Mesendoderm (in vitro differentiated cells): Measurements from ENCODE around the gene GTF2A2.

Experiments used
- DNase-seq: peaks from one replicate; pipeline ENCODE4 v3.0.0; 2013
- H2AK5ac ChIP-seq: 2 replicates; pipeline ENCODE4 v1.6.1; 2013; ENCODE audit warnings: low read length, inconsistent platforms
- H2BK120ac ChIP-seq: 2 replicates; pipeline ENCODE4 v1.6.1; 2013; ENCODE audit warnings: low read depth, mild to moderate bottlenecking, low read length, moderate library complexity, mixed read lengths
- H2BK15ac ChIP-seq: replicated peaks from 2 replicates; pipeline ENCODE4 v1.6.1; 2013; ENCODE audit warnings: low read depth, mild to moderate bottlenecking, moderate library complexity
- H2BK5ac ChIP-seq: 2 replicates; pipeline ENCODE4 v1.6.1; 2013; ENCODE audit warnings: low read length, inconsistent platforms
- H3K18ac ChIP-seq: 2 replicates; pipeline ENCODE4 v1.6.1; 2013; ENCODE audit warnings: mild to moderate bottlenecking, low read length, mixed read lengths
- H3K23ac ChIP-seq: one replicate; pipeline ENCODE4 v1.6.1; 2013; ENCODE audit warnings: low read length
- H3K27ac ChIP-seq: 2 replicates; pipeline ENCODE4 v1.5.1; 2013; ENCODE audit warnings: low read depth, mild to moderate bottlenecking, inconsistent platforms, low read length, moderate library complexity
- H3K27me3 ChIP-seq: 2 replicates; pipeline ENCODE4 v1.6.1; 2013; ENCODE audit warnings: low read length, control low read depth, mild to moderate bottlenecking, inconsistent platforms; ENCODE audit not compliant: insufficient read depth, poor library complexity
- H3K36me3 ChIP-seq: 2 replicates; pipeline ENCODE4 v1.6.1; 2013; ENCODE audit warnings: low read length, inconsistent platforms; ENCODE audit not compliant: control insufficient read depth, insufficient read depth
- H3K4ac ChIP-seq: one replicate; pipeline ENCODE4 v1.6.1; 2013; ENCODE audit warnings: low read depth, mild to moderate bottlenecking, low read length, moderate library complexity
- H3K4me1 ChIP-seq: 2 replicates; pipeline ENCODE4 v1.6.1; 2013; ENCODE audit warnings: low read depth, low read length, inconsistent platforms; ENCODE audit not compliant: control insufficient read depth
- H3K4me2 ChIP-seq: 2 replicates; pipeline ENCODE4 v1.6.1; 2013; ENCODE audit warnings: low read length
- H3K4me3 ChIP-seq: 2 replicates; pipeline ENCODE4 v1.5.1; 2013; ENCODE audit warnings: mild to moderate bottlenecking, low read length
- H3K56ac ChIP-seq: one replicate; pipeline ENCODE4 v1.6.1; 2013; ENCODE audit warnings: low read length
- H3K79me1 ChIP-seq: 2 replicates; pipeline ENCODE4 v1.6.1; 2013; ENCODE audit warnings: low read length, inconsistent platforms
- H3K79me2 ChIP-seq: 2 replicates; pipeline ENCODE4 v1.6.1; 2013; ENCODE audit warnings: mild to moderate bottlenecking, low read length; ENCODE audit not compliant: control insufficient read depth, insufficient read depth
- H3K9ac ChIP-seq: 2 replicates; pipeline ENCODE4 v1.6.1; 2013; ENCODE audit warnings: low read length, inconsistent platforms
- H4K5ac ChIP-seq: one replicate; pipeline ENCODE4 v1.6.1; 2013; ENCODE audit warnings: low read length
- H4K8ac ChIP-seq: one replicate; pipeline ENCODE4 v1.6.1; 2013; ENCODE audit warnings: low read depth, mild to moderate bottlenecking, control low read depth, low read length, moderate library complexity
- WGBS: extraction: QIAGEN DNeasy Blood & Tissue Kit; methylation state at CpG from one replicate; pipeline ENCODE4 v1.1.7; 2013; ENCODE audit warnings: low lambda C conversion rate, missing lambda C conversion rate; ENCODE audit not compliant: insufficient coverage; ENCODE audit errors: extremely low coverage; 5-methylcytosine and 5-hydroxymethylcytosine counted together

The GTF2A2 gene

GRCh38 chr15:59680870-59681269 lies 23.6 kb upstream of the GTF2A2 start:
- DNase-seq, result no peak
- WGBS, result no CpG with 5 or more reads among the region's 5 CpGs
- no peak overlapping the region for H3K23ac ChIP-seq

GRCh38 chr15:59680346-59680745 lies 23.0 kb upstream of the GTF2A2 start:
- no peaks in the 10 kb centered on the region for H3K4me1 ChIP-seq
- no peaks in the 10 kb centered on the region for H3K27me3 ChIP-seq
- H2AK5ac ChIP-seq, result no peak overlapping the region
- no peak overlapping the region for H2BK120ac ChIP-seq
- no peak overlapping the region for H3K27ac ChIP-seq
- H2BK5ac ChIP-seq, result no peak overlapping the region
- no peak overlapping the region for H2BK15ac ChIP-seq
- H3K9ac ChIP-seq, result no peak overlapping the region
- H3K79me1 ChIP-seq, result no peaks in the 10 kb centered on the region
- no peak overlapping the region for H3K4me2 ChIP-seq
- WGBS, result no CpG with 5 or more reads among the region's 6 CpGs
- H4K8ac ChIP-seq, result no peak overlapping the region
- DNase-seq, result no peak
- H3K18ac ChIP-seq, result no peak overlapping the region
- no peak overlapping the region for H3K4me3 ChIP-seq
- no peak overlapping the region for H4K5ac ChIP-seq
- H3K23ac ChIP-seq, result no peak overlapping the region
- H3K36me3 ChIP-seq, result peaks cover 3% of the 10 kb centered on the region
- peaks cover 7% of the 10 kb centered on the region for H3K79me2 ChIP-seq
- no peak overlapping the region for H3K4ac ChIP-seq
- no peak overlapping the region for H3K56ac ChIP-seq

More at GRCh38 chr15:59680870-59681269, 23.6 kb upstream of the GTF2A2 start:
- H3K27ac ChIP-seq, result no peak overlapping the region
- no peak overlapping the region for H4K8ac ChIP-seq
- peaks cover 8% of the 10 kb centered on the region for H3K79me2 ChIP-seq
- H3K36me3 ChIP-seq, result peaks cover 3% of the 10 kb centered on the region
- H3K4ac ChIP-seq, result no peak overlapping the region
- no peak overlapping the region for H4K5ac ChIP-seq
- no peaks in the 10 kb centered on the region for H3K79me1 ChIP-seq
- H2BK120ac ChIP-seq, result no peak overlapping the region
- no peak overlapping the region for H2BK5ac ChIP-seq
- no peak overlapping the region for H3K18ac ChIP-seq
- no peak overlapping the region for H3K4me3 ChIP-seq
- H3K4me2 ChIP-seq, result no peak overlapping the region
- H2AK5ac ChIP-seq, result no peak overlapping the region
- H3K56ac ChIP-seq, result no peak overlapping the region
- H3K4me1 ChIP-seq, result no peaks in the 10 kb centered on the region
- H3K9ac ChIP-seq, result no peak overlapping the region
- H2BK15ac ChIP-seq, result no peak overlapping the region
- H3K27me3 ChIP-seq, result no peaks in the 10 kb centered on the region

- no peaks in the 10 kb centered on the region for H3K27me3 ChIP-seq
- no peak overlapping the region for H4K5ac ChIP-seq
- no peak overlapping the region for H3K9ac ChIP-seq
- no peak overlapping the region for H3K23ac ChIP-seq
- H3K4me1 ChIP-seq, result no peaks in the 10 kb centered on the region
- DNase-seq, result no peak
- H3K36me3 ChIP-seq, result peaks cover 5% of the 10 kb centered on the region
- H2BK120ac ChIP-seq, result no peak overlapping the region
- no peak overlapping the region for H3K4me2 ChIP-seq
- no peak overlapping the region for H2BK15ac ChIP-seq
- H3K79me1 ChIP-seq, result no peaks in the 10 kb centered on the region
- H2AK5ac ChIP-seq, result no peak overlapping the region
- H2BK5ac ChIP-seq, result no peak overlapping the region
- H3K4me3 ChIP-seq, result no peak overlapping the region
- H3K27ac ChIP-seq, result no peak overlapping the region
- H3K56ac ChIP-seq, result no peak overlapping the region
- no CpG with 5 or more reads among the region's 1 CpG for WGBS
- no peak overlapping the region for H4K8ac ChIP-seq
- no peak overlapping the region for H3K18ac ChIP-seq
- no peak overlapping the region for H3K4ac ChIP-seq
- peaks cover 1% of the 10 kb centered on the region for H3K79me2 ChIP-seq
Observed at GRCh38 chr15:59678620-59679019, 21.3 kb upstream of the GTF2A2 start.

- H2BK15ac ChIP-seq, result no peak overlapping the region
- H4K5ac ChIP-seq, result no peak overlapping the region
- no peak overlapping the region for H3K4ac ChIP-seq
- H3K79me2 ChIP-seq, result no peaks in the 10 kb centered on the region
- H3K56ac ChIP-seq, result no peak overlapping the region
- DNase-seq, result no peak
- no peaks in the 10 kb centered on the region for H3K27me3 ChIP-seq
- H3K4me1 ChIP-seq, result no peaks in the 10 kb centered on the region
- H3K18ac ChIP-seq, result no peak overlapping the region
- H3K79me1 ChIP-seq, result no peaks in the 10 kb centered on the region
- no peak overlapping the region for H2BK5ac ChIP-seq
- peaks cover 5% of the 10 kb centered on the region for H3K36me3 ChIP-seq
- no CpG with 5 or more reads among the region's 1 CpG for WGBS
- H2BK120ac ChIP-seq, result no peak overlapping the region
- no peak overlapping the region for H3K4me3 ChIP-seq
- H4K8ac ChIP-seq, result no peak overlapping the region
- H3K9ac ChIP-seq, result no peak overlapping the region
- H3K27ac ChIP-seq, result no peak overlapping the region
- no peak overlapping the region for H3K23ac ChIP-seq
- H3K4me2 ChIP-seq, result no peak overlapping the region
- no peak overlapping the region for H2AK5ac ChIP-seq
Observed at GRCh38 chr15:59678172-59678571, 20.9 kb upstream of the GTF2A2 start.

GRCh38 chr15:59676565-59676964 lies 19.2 kb upstream of the GTF2A2 start:
- Histone ChIP-seq H3K4me2 (no peak overlapping the region), H3K23ac (no peak overlapping the region), H3K4ac (no peak overlapping the region), H3K56ac (no peak overlapping the region), H3K79me1 (no peaks in the 10 kb centered on the region), H2BK5ac (no peak overlapping the region), H3K36me3 (peaks cover 10% of the 10 kb centered on the region), H2AK5ac (no peak overlapping the region), H3K79me2 (no peaks in the 10 kb centered on the region), H4K5ac (no peak overlapping the region), H2BK120ac (no peak overlapping the region), H3K4me1 (no peaks in the 10 kb centered on the region), H3K27ac (no peak overlapping the region), H4K8ac (no peak overlapping the region), H3K9ac (no peak overlapping the region), H2BK15ac (no peak overlapping the region), H3K18ac (no peak overlapping the region), H3K4me3 (no peak overlapping the region), H3K27me3 (no peaks in the 10 kb centered on the region)
- DNase-seq, result no peak
- WGBS, result no CpG with 5 or more reads among the region's 23 CpGs

GRCh38 chr15:59674361-59674877 lies 17.1 kb upstream of the GTF2A2 start:
- Histone ChIP-seq H2AK5ac (no peak overlapping the region), H3K27me3 (no peaks in the 10 kb centered on the region), H3K4me2 (no peak overlapping the region), H3K9ac (no peak overlapping the region), H3K79me1 (no peaks in the 10 kb centered on the region), H3K27ac (no peak overlapping the region), H2BK5ac (no peak overlapping the region), H3K18ac (no peak overlapping the region), H3K4me3 (no peak overlapping the region), H3K56ac (no peak overlapping the region), H3K36me3 (peaks cover 10% of the 10 kb centered on the region), H3K79me2 (no peaks in the 10 kb centered on the region), H2BK15ac (no peak overlapping the region), H4K5ac (no peak overlapping the region), H3K4me1 (no peaks in the 10 kb centered on the region), H4K8ac (no peak overlapping the region), H3K4ac (no peak overlapping the region), H3K23ac (no peak overlapping the region), H2BK120ac (no peak overlapping the region)
- DNase-seq, result no peak
- no CpG with 5 or more reads among the region's 3 CpGs for WGBS
